HepG2 (cell line): Measurements from ENCODE around the gene CCDC85C. TPM values are rescaled to one million over a fixed set of nuclear protein-coding genes. Genes with fewer than 3 reads are reported as not detected.

ENCODE experiments used
- ATAC-seq: fragments of 200-7000 bp; cut with Tn5 transposase; 3 replicates; pipeline ENCODE4 v1.9.1; 2020; ENCODE audit warnings: mild to moderate bottlenecking, moderate library complexity
- BruUV-seq: library from RNA; stranded (reverse); fragments of 400-500 nt; replicated peaks from 2 replicates; lab custom pipeline; 2021; lab: Mats Ljungman, UMichigan
- CTCF ChIA-PET: fragments of 300-600 bp; formaldehyde crosslinking; extraction: SDS; loops from one replicate; lab custom pipeline; 2021; ENCODE audit warnings: low total read pairs, inconsistent platforms, low intra/inter-chr PET ratio; lab: Yijun Ruan, JAX
- POLR2A ChIA-PET: fragments of 350-600 bp; sonication (Branson Sonifier 250); formaldehyde crosslinking; loops from one replicate; lab custom pipeline; 2020; ENCODE audit warnings: antibody characterized with exemption, inconsistent platforms; lab: Yijun Ruan, JAX
- DNase-seq: peaks from one replicate; pipeline ENCODE4 v3.0.0-alpha.2; 2015; ENCODE audit warnings: low spot score
- FAIRE-seq: peaks from 3 replicates; lab custom pipeline; 2011; peaks lifted over from hg19 to GRCh38; lab: Jason Lieb, UNC
- H2AFZ ChIP-seq: one replicate; pipeline ENCODE4 v1.6.1; 2011; ENCODE audit warnings: low read length, inconsistent platforms
- H3K27ac ChIP-seq: fragments of 300-600 bp; 3 replicates; pipeline ENCODE4 v1.8.0; 2011; ENCODE audit warnings: mixed run types, mild to moderate bottlenecking, mixed read lengths, low read length, inconsistent platforms; ENCODE audit not compliant: insufficient read depth; ENCODE audit errors: extremely low read length
- H3K27me3 ChIP-seq, 2 experiments: fragments of 200-600 bp in 1 of 2; 2 replicates in 1 of 2; 3 replicates in 1 of 2; pipeline versions ENCODE4 v1.6.0 to v1.8.0; 2011; ENCODE audit warnings: low read length in 2 of 2, mild to moderate bottlenecking in 2 of 2, moderate library complexity in 2 of 2, inconsistent platforms in 1 of 2; ENCODE audit not compliant: insufficient read depth in 2 of 2, control insufficient read depth in 1 of 2
- H3K36me3 ChIP-seq, 2 experiments: fragments of 200-600 bp in 1 of 2; replicated peaks in 1 of 2; 2 replicates in 1 of 2; 3 replicates in 1 of 2; pipeline versions ENCODE4 v1.5.1 to v1.8.0; 2011; ENCODE audit warnings: low read length in 2 of 2, inconsistent platforms in 1 of 2; ENCODE audit not compliant: insufficient read depth in 2 of 2, control insufficient read depth in 1 of 2
- H3K4me1 ChIP-seq: 2 replicates; pipeline ENCODE4 v1.5.1; 2012; ENCODE audit warnings: low read length, inconsistent platforms; ENCODE audit not compliant: insufficient read depth
- H3K4me2 ChIP-seq: 2 replicates; pipeline ENCODE4 v1.6.0; 2011; ENCODE audit warnings: low read depth, low read length, inconsistent platforms
- H3K4me3 ChIP-seq, 3 experiments: fragments of 200-600 bp in 1 of 3; sonication (generic), shearing (Covaris generic) in 1 of 3; replicated peaks in 1 of 3; 2 replicates each; pipeline ENCODE4 v1.5.1; 2011 to 2016; ENCODE audit warnings: low read length in 3 of 3, inconsistent platforms in 2 of 3, low read depth in 2 of 3, mild to moderate bottlenecking in 2 of 3, control low read depth in 1 of 3, mixed read lengths in 1 of 3; ENCODE audit not compliant: insufficient read depth in 1 of 3
- H3K79me2 ChIP-seq: one replicate; pipeline ENCODE4 v1.6.1; 2011; ENCODE audit warnings: low read length, inconsistent platforms; ENCODE audit not compliant: insufficient read depth
- H3K9ac ChIP-seq: 2 replicates; pipeline ENCODE4 v1.6.0; 2011; ENCODE audit warnings: mild to moderate bottlenecking, low read depth, low read length, inconsistent platforms; ENCODE audit not compliant: insufficient read depth
- H3K9me3 ChIP-seq: 2 replicates; pipeline ENCODE4 v1.5.1; 2012; ENCODE audit warnings: mild to moderate bottlenecking, low read length
- H4K20me1 ChIP-seq: 2 replicates; pipeline ENCODE4 v1.6.0; 2011; ENCODE audit warnings: inconsistent platforms, mild to moderate bottlenecking, low read length, moderate library complexity; ENCODE audit not compliant: insufficient read depth
- ATF4 ChIP-seq, 2 experiments: fragments of 450-650 bp in 1 of 2; sonication (generic) in 1 of 2; formaldehyde crosslinking; IDR thresholded peaks; 2 replicates each; pipeline versions ENCODE4 v1.5.0 to v1.8.0; 2020 to 2022; ENCODE audit warnings: mild to moderate bottlenecking in 1 of 2, missing genetic modification reagents in 1 of 2
- HIVEP1 ChIP-seq: sonication (generic); formaldehyde crosslinking; IDR thresholded peaks from 2 replicates; pipeline ENCODE4 v1.4.0; 2020; ENCODE audit warnings: mild to moderate bottlenecking, missing genetic modification reagents
- NR2F1 ChIP-seq, 2 experiments: fragments of 450-650 bp in 1 of 2; formaldehyde crosslinking in 1 of 2; IDR thresholded peaks; 2 replicates each; pipeline versions ENCODE4 v1.5.0 to v1.6.1; 2016 to 2020; ENCODE audit warnings: mild to moderate bottlenecking in 1 of 2, missing compliant biosample characterization in 1 of 2, missing genetic modification reagents in 1 of 2, moderate library complexity in 1 of 2
- PBX3 ChIP-seq: sonication (generic); formaldehyde crosslinking; IDR thresholded peaks from 2 replicates; pipeline ENCODE4 v1.8.1; 2023; ENCODE audit warnings: missing genetic modification reagents, inconsistent platforms, borderline replicate concordance
- SMAD1 ChIP-seq: sonication (generic); formaldehyde crosslinking; IDR thresholded peaks from 2 replicates; pipeline ENCODE4 v1.4.0; 2020; ENCODE audit warnings: missing genetic modification reagents, low read depth, mild to moderate bottlenecking, borderline replicate concordance
- SRY ChIP-seq: sonication (generic); formaldehyde crosslinking; IDR thresholded peaks from 2 replicates; pipeline ENCODE4 v1.8.0; 2022; ENCODE audit warnings: mild to moderate bottlenecking, missing genetic modification reagents
- ZNF138 ChIP-seq: sonication (generic); formaldehyde crosslinking; IDR thresholded peaks from 2 replicates; pipeline ENCODE4 v1.5.0; 2020; ENCODE audit warnings: mild to moderate bottlenecking, low read depth, missing genetic modification reagents
- ZNF205 ChIP-seq: IDR thresholded peaks from 2 replicates; pipeline ENCODE4 v1.6.1; 2018; ENCODE audit warnings: missing biosample characterization, missing genetic modification reagents
- ZNF567 ChIP-seq: sonication (generic); formaldehyde crosslinking; IDR thresholded peaks from 2 replicates; pipeline ENCODE4 v1.8.1; 2023; ENCODE audit warnings: mild to moderate bottlenecking, missing genetic modification reagents, borderline replicate concordance
- WGBS: methylation state at CpG from one replicate; pipeline ENCODE4 v1.1.6; 2017; ENCODE audit warnings: low lambda C conversion rate; 5-methylcytosine and 5-hydroxymethylcytosine counted together
- in situ Hi-C: cut with HindIII; loops from 2 replicates; pipeline ENCODE4 v1.10.0; 2017; ENCODE audit warnings: low pct_unique_long_range_greater_than_20kb; ENCODE audit not compliant: extremely low pct_ligation_motif_present
- intact Hi-C: fragments of 100-400 bp; cut with micrococcal nuclease; formaldehyde crosslinking; loops from one replicate; pipeline ENCODE4 v1.10.0; 2022; ENCODE audit not compliant: unreplicated experiment
- polyA plus RNA-seq, 8 experiments: library from polyadenylated mRNA; depleted of rRNA in 3 of 8; stranded (reverse) in 7 of 8; unstranded in 1 of 8; fragments of >200 nt; fragmentation: Illumina TruSeq in 4 of 8; extraction: Trizol in 4 of 8; gene quantifications; 2 replicates each; pipeline versions ENCODE4 v1.2.1 to v1.2.3, GENCODE V29; 2011 to 2016; ENCODE audit warnings: low read depth in 4 of 8, missing spikeins in 1 of 8, mixed read lengths in 1 of 8; ENCODE audit not compliant: insufficient read depth in 1 of 8
- total RNA-seq, 5 experiments: library from RNA; depleted of rRNA; stranded (reverse); fragments of >200 nt; fragmentation: Illumina TruSeq; extraction: Trizol; gene quantifications; 2 replicates each; pipeline ENCODE4 v1.2.3, GENCODE V29; 2016; ENCODE audit warnings: low read depth in 1 of 5
- TF ChIP-seq, protein P1 (sequence below): sonication (generic); formaldehyde crosslinking; IDR thresholded peaks from 2 replicates; pipeline ENCODE4 v1.5.0; 2020; ENCODE audit warnings: mild to moderate bottlenecking, missing genetic modification reagents

CCDC85C gene
- total and polyA plus RNA-seq, 2 of the 13 experiments (the other 11 are each of a cell fraction or from before 2014, with no cell fraction given), result 18.8 to 43.8 TPM

DNA sequence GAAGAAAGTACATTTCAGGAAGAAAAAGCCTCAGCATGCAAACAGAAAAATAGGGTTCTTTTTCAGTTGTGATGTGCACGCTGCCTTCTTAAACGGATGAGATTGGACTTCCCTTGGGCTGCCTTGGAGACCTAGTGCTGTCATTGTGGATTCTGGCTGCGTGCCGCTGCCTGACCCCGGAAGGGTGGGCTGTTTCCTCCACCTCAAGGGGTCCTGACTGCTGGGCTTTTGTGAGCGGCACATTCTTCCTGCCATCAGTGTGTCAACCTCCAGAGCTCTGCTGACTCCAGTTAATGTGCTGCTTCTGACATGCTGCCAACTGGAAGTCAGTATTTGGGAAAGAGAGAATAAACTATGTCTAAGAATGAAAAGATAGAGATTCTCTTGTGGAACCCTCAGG, 97.7 kb downstream of the CCDC85C start:
- Histone ChIP-seq H3K27me3 (no peaks in the 10 kb centered on the region), H3K36me3 (peaks cover 36 to 88% of the 10 kb centered on the region in 2 experiments; a peak in 4 of 5 replicates)
- no peak for DNase-seq
- CTCF ChIA-PET, result no interaction called here
- TF ChIP-seq SRY (CRISPR knock-in tag) (no peak), NR2F1 (CRISPR knock-in tag; IDR thresholded peaks at IDR 0.05) (no peak), PBX3 (CRISPR knock-in tag) (no peak), ATF4 (CRISPR knock-in tag; IDR thresholded peaks at IDR 0.05) (no peak), HIVEP1 (no peak), ZNF567 (CRISPR knock-in tag) (no peak), SMAD1 (CRISPR knock-in tag) (no peak), ZNF138 (no peak), ZNF205 (CRISPR knock-in tag) (no peak)
- TF ChIP-seq, protein P1, sequence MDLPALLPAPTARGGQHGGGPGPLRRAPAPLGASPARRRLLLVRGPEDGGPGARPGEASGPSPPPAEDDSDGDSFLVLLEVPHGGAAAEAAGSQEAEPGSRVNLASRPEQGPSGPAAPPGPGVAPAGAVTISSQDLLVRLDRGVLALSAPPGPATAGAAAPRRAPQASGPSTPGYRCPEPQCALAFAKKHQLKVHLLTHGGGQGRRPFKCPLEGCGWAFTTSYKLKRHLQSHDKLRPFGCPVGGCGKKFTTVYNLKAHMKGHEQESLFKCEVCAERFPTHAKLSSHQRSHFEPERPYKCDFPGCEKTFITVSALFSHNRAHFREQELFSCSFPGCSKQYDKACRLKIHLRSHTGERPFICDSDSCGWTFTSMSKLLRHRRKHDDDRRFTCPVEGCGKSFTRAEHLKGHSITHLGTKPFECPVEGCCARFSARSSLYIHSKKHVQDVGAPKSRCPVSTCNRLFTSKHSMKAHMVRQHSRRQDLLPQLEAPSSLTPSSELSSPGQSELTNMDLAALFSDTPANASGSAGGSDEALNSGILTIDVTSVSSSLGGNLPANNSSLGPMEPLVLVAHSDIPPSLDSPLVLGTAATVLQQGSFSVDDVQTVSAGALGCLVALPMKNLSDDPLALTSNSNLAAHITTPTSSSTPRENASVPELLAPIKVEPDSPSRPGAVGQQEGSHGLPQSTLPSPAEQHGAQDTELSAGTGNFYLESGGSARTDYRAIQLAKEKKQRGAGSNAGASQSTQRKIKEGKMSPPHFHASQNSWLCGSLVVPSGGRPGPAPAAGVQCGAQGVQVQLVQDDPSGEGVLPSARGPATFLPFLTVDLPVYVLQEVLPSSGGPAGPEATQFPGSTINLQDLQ (CRISPR knock-in tag), result no peak
- TF ChIP-seq, all 625 proteins: peak for 0
- intact Hi-C loops, result no loop called here
- POLR2A ChIA-PET, result interaction anchor here (1.0 kb wide), 1 partner anchor 25 kb away, joined by 3 read pairs; the partner anchor contains the start of genes CCNK and SETD3
- in situ Hi-C loops, result no loop called here
- Histone ChIP-seq H3K79me2 (no peaks in the 10 kb centered on the region), H3K4me1 (no peaks in the 10 kb centered on the region), H3K4me2 (no peak overlapping the region), H2AFZ (no peak overlapping the region), H3K9ac (no peak overlapping the region), H4K20me1 (no peaks in the 10 kb centered on the region; the same call in 1 of the 2 replicates), H3K27ac (no peak overlapping the region), H3K4me3 (no peak overlapping the region), H3K9me3 (no peaks in the 10 kb centered on the region)
- 100% methylated on average over 4 of the region's 6 CpGs for WGBS
- FAIRE-seq (no peak), ATAC-seq (no peak)
- BruUV-seq, result no TSS peak
